ENCODE results near the gene ST6GAL1.
"Not testable (repeated sequence)": the region's sequence is repeated elsewhere in the genome, so short reads cannot be mapped to it uniquely, and the experiment has no call there.

The ST6GAL1 gene

DNA sequence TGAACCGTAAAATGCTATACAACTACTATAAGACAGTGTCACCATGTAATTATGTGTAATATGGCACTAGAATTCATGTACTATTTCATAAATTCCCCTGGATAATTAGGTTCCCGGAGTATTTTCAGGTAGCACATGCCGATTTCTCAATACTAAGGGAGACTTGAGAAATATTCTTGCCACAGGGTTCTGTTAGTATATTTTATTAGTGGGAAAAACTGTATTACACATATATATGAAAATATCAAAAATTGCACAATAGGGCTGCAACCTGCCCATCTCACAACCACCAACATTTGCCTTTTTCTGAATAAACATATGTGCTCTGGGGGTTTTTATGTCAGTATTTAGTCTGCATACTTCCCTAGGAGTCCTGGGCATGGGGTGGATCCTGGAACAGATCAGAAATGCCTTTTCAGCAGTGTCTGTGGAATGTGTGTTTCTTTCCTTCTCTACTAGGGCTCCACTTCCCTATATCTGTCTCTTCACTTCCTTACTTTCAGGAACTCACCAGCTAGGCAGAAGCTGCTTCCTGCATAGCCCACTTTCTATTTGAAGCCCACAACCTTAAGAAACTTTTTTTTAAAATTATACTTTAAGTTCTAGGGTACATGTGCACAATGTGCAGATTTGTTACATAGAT lies 121.5 kb downstream of the ST6GAL1 start:
- no peak for DNase-seq

GRCh38 chr3:187052427-187052826 lies 122.1 kb downstream of the ST6GAL1 start:
- DNase-seq, result not testable (repeated sequence)

DNA sequence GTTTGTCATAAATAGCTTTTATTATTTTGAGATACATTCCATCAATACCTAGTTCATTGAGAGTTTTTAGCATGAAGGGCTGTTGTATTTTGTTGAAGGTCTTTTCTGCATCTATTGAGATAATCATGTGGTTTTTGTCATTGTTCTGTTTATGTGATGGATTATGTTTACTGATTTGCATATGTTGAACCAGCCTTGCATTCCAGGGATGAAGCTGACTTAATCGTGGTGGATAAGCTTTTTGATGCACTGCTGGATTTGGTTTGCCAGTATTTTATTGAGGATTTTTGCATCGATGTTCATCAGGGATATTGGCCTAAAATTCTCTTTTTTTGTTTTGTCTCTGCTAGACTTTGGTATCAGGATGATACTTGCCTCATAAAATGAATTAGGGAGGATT lies 124.1 kb downstream of the ST6GAL1 start:
- not testable (repeated sequence) for DNase-seq

GRCh38 chr3:187057803-187058202 lies 127.5 kb downstream of the ST6GAL1 start:
- DNase-seq, result not testable (repeated sequence)

GRCh38 chr3:187061748-187062147 lies 131.4 kb downstream of the ST6GAL1 start:
- no peak for DNase-seq

DNA sequence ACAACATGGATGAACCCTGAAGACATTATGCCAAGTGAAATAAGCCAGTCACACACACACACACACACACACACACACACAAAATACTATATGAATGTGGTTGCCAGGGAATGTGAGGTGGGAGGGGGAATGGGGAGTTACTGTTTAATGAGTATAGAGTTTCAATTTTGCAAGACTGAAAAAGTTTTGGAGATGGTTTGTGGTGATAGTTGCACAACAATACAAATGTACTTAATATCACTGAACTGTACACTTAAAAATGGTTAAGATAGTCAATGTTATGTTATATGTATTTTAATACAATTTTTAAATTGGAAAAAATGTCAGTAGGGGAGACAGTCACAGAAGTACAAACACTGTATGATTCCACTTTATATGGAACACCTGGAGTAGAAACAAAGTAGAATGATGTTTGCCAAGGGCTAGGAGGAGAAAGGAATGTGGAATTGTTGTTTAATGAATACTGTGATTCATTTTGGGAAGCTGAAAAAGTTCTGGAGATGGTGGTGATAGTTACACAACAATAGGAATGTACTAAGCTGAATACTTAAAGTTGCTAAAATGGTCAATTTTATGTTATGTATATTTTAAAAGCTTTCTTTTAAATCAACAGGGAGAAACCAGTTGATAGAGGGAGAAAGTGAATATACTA lies 132.3 kb downstream of the ST6GAL1 start:
- DNase-seq, result no peak

- no peak for DNase-seq
These were observed 133.2 kb downstream of the ST6GAL1 start for GRCh38 chr3:187063286-187064121.

DNA sequence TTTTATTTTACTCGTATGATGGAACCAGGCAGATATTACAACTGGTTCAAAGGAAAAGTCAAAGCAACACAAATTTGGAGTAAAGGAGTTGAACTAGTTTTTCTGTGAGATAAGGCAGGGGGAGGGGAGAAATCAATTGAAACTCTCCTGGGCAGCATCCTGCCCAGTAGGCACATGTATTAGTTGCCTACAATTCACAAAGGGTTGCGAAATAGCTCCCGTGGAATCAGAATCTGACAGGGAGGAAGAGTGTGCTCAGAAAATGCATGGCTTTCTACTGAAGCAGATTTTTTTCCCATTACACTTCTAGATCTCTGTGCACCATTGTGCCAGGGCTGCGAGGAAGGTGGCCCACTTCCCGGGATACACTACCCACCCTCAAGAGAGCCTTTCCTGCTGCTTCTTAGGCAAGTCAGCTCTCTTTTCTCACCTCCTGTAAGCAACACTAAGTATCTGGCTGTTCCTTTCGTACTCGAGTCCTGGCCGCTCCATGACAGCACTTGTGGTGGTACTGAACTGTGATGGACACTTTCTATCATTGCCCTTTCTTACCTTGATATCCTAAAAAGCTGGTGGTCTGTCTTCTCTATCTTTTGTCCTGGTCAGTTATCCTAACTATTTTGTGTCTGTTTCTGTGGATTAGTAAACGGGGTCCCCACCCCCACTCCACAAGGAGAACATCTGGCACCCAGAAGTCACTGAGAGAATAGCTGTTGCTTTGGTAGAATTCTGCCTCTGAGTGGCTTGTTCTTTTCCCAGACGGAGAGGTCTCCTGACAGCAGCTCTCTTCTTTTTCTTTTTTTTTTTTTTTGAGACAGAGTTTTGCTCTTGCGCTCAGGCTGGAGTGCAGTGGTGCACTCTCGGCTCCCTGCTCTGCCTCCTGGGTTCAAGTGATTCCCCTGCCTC lies 134.1 kb downstream of the ST6GAL1 start:
- DNase-seq, result no peak

DNA sequence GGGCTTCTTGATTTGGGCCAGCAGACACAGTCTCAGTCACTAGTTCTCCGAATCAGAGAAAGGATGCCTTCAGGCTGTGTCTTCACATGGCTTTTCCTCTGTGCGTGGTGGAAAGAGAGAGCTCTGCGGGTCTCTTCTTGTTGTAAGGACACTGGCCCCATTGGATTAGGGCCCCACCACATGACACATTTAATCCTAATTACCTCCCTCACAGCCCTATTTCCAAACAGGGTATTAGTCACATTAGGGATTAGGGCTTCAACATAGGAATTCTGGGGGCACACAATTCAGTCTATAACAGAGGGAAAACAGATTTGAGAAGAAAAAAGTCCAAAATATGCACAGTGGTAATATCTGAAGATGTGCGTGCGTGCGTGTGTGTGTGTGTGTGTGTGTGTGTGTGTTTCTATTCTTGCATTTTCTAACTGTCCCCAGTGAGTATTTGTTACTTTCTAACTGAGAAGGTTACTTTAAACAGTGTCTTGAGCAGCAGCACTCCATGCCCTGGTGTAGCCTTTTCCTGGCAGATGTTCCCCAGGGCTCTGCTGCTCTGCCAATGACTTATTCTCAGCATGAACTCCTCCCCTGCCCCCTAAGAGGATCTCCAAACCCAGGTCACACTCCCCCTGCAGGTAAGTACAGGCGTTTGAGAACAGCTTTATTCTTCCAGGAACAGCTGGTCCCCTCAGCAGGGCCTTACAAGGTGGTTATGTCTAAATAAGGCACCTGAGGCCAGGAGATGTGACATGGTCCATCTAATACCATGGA lies 136.1 kb downstream of the ST6GAL1 start:
- DNase-seq, result no peak

DNA sequence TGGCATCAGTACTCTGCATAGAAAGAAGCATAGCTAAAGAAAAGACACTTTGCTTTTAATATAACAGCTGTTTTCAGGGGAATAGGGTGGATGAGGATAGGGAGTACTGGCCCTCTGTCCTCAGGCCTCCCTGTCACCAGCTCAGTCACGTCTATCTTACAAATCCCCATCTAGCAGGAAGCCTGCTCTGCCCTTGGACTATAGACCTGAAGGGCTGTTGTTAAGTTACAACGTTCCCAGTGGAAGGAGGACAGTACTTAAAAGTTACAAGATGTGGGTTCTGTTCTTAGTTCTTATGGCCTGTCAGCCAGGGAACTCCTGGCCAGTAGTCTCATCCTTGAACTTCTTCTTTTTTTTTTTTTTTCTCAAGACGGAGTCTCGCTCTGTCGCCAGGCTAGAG lies 138.5 kb downstream of the ST6GAL1 start:
- DNase-seq, result no peak

DNA sequence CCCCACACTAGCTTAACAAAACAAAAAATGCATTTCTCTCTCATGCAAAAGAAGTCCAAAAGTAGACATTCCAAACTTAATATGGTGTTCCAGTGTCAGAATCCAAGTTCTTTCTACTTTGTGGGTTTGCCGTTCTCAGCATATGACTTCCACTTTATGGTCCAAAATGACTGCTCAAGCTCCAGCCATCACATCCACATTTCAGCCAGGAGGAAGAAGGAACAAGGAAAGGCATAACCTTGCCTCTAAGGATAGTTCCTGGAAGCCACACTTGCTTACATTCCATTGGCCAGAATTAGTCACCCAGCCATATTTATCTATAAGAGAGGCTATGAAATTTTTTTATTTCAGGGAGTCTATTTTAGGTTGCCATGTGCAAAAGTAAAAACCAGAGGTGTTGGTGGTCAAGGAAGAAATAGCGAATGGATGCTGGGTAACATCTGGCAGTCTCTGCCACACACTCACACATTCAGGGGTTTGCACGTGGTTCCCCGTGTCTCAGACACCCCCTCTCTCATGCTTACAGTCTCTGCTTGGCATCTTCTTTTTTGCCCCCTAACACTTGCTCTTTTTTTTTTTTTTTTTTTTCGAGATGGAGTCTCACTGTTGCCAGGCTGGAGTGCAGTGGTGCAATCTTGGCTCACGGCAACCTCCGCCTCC lies 139.7 kb downstream of the ST6GAL1 start:
- DNase-seq, result no peak

GRCh38 chr3:187072102-187072501 lies 141.8 kb downstream of the ST6GAL1 start:
- DNase-seq, result no peak

DNA sequence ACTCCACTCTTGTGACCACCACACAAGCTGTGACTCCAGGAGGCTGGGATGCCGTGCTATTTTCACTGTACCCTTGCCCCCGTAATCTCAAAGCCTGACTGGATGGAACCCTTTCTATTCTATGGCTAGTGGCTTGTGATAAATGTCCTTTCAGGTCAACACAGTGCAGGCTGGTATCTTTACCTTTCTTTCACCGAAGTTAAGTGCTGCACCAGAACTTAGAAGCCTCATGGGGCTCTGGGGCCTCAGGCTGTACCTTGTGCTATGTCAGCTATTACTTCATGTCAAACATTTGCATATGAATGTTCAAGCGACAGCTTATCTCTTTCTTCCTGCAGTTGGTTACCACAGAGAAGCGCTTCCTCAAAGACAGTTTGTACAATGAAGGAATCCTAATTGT lies 142.2 kb downstream of the ST6GAL1 start:
- DNase-seq, result no peak

DNA sequence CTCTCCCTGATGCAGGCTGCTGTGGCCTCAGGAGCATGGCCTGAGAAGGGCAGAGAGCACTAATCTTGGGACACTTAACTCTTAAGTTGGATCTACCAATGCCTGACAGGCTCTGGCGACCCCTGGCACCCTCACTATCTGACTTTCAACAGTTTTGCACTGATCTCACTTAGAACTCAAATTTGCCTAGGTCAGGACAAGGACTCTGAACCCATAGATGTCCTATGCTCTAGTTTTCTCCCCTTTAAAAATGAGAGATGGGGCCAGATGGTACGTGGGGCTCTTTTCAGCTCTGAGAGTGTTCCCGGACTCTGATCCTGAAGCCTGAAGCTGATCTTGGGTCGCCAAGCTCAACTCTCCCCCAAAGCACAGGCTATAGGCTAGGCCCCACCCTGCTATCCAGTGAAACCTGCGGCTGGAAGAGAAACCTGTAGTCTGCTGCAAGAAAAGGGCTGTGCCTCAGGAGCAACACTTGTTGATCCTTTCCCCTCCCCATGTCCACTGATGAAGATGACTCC lies 143.3 kb downstream of the ST6GAL1 start:
- no peak for DNase-seq

- DNase-seq, result no peak
These were observed 144.5 kb downstream of the ST6GAL1 start for GRCh38 chr3:187074846-187075245.

DNA sequence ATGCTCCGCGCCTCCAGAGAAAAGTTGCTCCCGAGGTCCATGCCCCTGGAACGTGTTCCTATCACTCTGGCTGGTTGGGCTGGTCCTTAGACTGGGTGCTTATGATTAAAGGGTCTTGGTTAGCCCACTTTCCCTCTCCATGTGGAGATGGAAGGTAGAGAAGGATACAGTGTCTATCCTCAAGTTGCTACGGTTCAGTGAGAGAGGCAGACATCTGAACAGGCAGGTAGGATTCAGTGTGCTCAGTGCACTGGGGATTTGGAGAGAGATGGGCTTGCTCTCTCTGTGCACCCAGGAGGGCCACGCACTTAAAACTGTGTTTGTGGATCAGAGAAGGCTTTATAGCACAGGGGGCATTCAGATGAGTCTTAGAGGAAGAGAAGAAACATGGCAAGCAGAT lies 146.0 kb downstream of the ST6GAL1 start:
- DNase-seq, result no peak

DNA sequence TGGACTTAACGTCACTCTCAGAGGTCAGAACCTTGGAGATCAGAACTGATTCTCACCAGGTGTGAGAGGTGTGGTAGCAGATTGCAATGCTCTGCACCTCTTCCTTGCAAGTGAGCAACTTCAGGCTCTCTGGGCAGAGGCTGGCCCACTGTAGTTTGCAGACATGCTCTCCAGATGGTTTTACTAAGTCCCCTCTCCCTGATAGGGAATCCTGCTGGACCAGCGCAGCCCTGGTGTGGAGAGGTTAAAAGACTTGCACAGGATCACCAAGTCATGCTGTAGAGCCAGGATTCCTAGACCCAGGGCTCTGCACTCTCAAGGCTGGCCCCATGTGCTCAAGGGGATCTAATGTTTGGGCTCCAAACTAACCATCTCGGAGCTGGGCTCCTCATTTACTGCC lies 146.8 kb downstream of the ST6GAL1 start:
- DNase-seq, result no peak

GRCh38 chr3:187077537-187077936 lies 147.2 kb downstream of the ST6GAL1 start:
- no peak for DNase-seq

GRCh38 chr3:187079090-187080022 lies 149.0 kb downstream of the ST6GAL1 start:
- DNase-seq, result no peak
